ENCODE data around the gene RNU4-1.

- TF ChIP-seq THAP7 (CRISPR knock-in tag; IDR thresholded peaks at IDR 0.05): no peak
- no peak for TF ChIP-seq ZBTB40 (IDR thresholded peaks at IDR 0.05)
- TF ChIP-seq ZBTB40 (CRISPR knock-in tag; IDR thresholded peaks at IDR 0.05): no peak
- no peak for TF ChIP-seq NFRKB (IDR thresholded peaks at IDR 0.05; ENCODE audit: low read depth)
- no peak for TF ChIP-seq CCAR2 (IDR thresholded peaks at IDR 0.05; ENCODE audit: low read depth, low read length)
- TF ChIP-seq, protein P1, sequence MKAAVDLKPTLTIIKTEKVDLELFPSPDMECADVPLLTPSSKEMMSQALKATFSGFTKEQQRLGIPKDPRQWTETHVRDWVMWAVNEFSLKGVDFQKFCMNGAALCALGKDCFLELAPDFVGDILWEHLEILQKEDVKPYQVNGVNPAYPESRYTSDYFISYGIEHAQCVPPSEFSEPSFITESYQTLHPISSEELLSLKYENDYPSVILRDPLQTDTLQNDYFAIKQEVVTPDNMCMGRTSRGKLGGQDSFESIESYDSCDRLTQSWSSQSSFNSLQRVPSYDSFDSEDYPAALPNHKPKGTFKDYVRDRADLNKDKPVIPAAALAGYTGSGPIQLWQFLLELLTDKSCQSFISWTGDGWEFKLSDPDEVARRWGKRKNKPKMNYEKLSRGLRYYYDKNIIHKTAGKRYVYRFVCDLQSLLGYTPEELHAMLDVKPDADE (conservative IDR thresholded peaks at IDR 0.05; ENCODE audit: control insufficient read depth, low read depth, low read length): no peak
- TF ChIP-seq ZNF143 (CRISPR knock-in tag; IDR thresholded peaks at IDR 0.05): no peak
- TF ChIP-seq, protein P2, sequence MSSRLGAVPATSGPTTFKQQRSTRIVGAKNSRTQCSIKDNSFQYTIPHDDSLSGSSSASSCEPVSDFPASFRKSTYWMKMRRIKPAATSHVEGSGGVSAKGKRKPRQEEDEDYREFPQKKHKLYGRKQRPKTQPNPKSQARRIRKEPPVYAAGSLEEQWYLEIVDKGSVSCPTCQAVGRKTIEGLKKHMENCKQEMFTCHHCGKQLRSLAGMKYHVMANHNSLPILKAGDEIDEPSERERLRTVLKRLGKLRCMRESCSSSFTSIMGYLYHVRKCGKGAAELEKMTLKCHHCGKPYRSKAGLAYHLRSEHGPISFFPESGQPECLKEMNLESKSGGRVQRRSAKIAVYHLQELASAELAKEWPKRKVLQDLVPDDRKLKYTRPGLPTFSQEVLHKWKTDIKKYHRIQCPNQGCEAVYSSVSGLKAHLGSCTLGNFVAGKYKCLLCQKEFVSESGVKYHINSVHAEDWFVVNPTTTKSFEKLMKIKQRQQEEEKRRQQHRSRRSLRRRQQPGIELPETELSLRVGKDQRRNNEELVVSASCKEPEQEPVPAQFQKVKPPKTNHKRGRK (tag; IDR thresholded peaks at IDR 0.05): no peak
These were observed 21.2 kb upstream of the RNU4-1 start for GRCh38 chr12:120314220-120314619.
